RWPE2 (cell line): ENCODE data around the gene SORL1.

Experiments
- ATAC-seq: fragments of 200-7000 bp; cut with Tn5 transposase; 3 replicates; pipeline ENCODE4 v1.9.1; 2021; ENCODE audit warnings: low read depth
- DNase-seq: peaks from one replicate; pipeline ENCODE4 v3.0.0-alpha.2; 2020; ENCODE audit warnings: low spot score
- H3K27ac ChIP-seq: fragments of 450-650 bp; 2 replicates; pipeline ENCODE4 v1.5.1; 2017; ENCODE audit warnings: mild to moderate bottlenecking; ENCODE audit not compliant: poor library complexity, severe bottlenecking
- H3K27me3 ChIP-seq: fragments of 250-450 bp; sonication (Bioruptor Pico); 2 replicates; pipeline ENCODE4 v1.5.1; 2021; ENCODE audit warnings: mild to moderate bottlenecking, moderate library complexity; ENCODE audit not compliant: insufficient read depth, poor library complexity, severe bottlenecking
- H3K36me3 ChIP-seq: fragments of 250-450 bp; sonication (Bioruptor Pico); 2 replicates; pipeline ENCODE4 v1.5.1; 2020; ENCODE audit warnings: low read depth, mild to moderate bottlenecking, moderate library complexity
- H3K4me1 ChIP-seq: fragments of 250-450 bp; sonication (Bioruptor Pico); 2 replicates; pipeline ENCODE4 v1.5.1; 2021; ENCODE audit warnings: mild to moderate bottlenecking, moderate library complexity; ENCODE audit not compliant: insufficient read depth, poor library complexity, severe bottlenecking
- H3K4me3 ChIP-seq: fragments of 250-450 bp; sonication (Bioruptor Pico); 2 replicates; pipeline ENCODE4 v1.5.1; 2021; ENCODE audit warnings: mild to moderate bottlenecking, moderate library complexity; ENCODE audit not compliant: severe bottlenecking
- H3K9me3 ChIP-seq: fragments of 250-450 bp; sonication (Bioruptor Pico); 2 replicates; pipeline ENCODE4 v1.5.1; 2021; ENCODE audit warnings: mild to moderate bottlenecking, moderate library complexity; ENCODE audit not compliant: severe bottlenecking
- TF ChIP-seq, protein P1 (sequence below): fragments of 450-650 bp; IDR thresholded peaks from one replicate; pipeline ENCODE4 v1.5.1; 2017; ENCODE audit warnings: mild to moderate bottlenecking, moderate library complexity; ENCODE audit not compliant: poor library complexity, severe bottlenecking

The SORL1 gene

DNA sequence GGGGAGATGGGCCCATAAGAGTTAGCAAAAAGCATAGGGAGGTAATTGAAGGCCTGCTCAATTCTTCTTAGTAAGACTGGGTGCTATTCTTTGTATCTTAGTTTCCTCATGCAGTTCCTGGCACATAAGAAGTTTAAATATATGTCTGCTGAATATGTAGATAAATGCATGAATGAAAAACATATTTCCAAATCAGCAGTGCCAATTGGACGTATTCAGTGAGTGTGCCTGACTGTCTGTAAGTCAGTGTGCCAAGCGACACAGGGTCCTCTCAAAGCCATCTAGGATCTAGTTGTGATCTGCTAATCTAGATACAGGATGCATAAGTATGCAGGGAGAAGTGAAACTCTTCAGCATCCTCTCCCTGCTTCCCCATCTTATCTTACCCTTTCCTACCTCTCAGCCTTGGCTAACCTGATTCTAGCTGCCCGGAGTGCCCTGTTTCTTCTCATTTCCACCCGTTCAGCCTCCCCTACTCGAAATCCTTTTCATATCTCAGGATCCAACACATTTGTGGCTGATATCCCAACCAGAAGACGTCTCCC is 91.8 kb downstream of the SORL1 start:
- ATAC-seq (no peak), DNase-seq (no peak)
- Histone ChIP-seq H3K4me3 (no peak overlapping the region), H3K27ac (no peak overlapping the region), H3K9me3 (no peaks in the 10 kb centered on the region), H3K36me3 (no peaks in the 10 kb centered on the region), H3K4me1 (peaks cover 19% of the 10 kb centered on the region), H3K27me3 (no peaks in the 10 kb centered on the region)
- TF ChIP-seq, protein P1, sequence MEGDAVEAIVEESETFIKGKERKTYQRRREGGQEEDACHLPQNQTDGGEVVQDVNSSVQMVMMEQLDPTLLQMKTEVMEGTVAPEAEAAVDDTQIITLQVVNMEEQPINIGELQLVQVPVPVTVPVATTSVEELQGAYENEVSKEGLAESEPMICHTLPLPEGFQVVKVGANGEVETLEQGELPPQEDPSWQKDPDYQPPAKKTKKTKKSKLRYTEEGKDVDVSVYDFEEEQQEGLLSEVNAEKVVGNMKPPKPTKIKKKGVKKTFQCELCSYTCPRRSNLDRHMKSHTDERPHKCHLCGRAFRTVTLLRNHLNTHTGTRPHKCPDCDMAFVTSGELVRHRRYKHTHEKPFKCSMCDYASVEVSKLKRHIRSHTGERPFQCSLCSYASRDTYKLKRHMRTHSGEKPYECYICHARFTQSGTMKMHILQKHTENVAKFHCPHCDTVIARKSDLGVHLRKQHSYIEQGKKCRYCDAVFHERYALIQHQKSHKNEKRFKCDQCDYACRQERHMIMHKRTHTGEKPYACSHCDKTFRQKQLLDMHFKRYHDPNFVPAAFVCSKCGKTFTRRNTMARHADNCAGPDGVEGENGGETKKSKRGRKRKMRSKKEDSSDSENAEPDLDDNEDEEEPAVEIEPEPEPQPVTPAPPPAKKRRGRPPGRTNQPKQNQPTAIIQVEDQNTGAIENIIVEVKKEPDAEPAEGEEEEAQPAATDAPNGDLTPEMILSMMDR: no peak

DNA sequence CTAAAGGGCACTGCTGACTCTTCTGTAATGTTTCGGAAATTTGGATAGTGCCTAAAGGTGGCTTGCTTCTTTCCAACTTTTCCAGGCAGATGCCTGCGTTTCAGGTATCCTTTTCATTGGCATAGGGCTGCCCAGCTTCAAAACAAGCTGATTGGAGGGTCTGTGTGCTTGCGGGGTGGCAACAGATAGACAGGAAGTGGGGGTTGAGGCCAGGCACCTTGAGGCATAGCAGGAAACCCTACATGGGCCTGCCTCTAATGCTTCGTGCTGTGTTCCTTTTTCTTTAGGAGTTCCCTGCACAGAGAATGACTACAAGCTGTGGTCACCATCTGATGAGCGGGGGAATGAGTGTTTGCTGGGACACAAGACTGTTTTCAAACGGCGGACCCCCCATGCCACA is 92.8 kb downstream of the SORL1 start:
- ATAC-seq (no peak), DNase-seq (no peak)
- no peak overlapping the region for H3K27ac ChIP-seq
- TF ChIP-seq, protein P1: no peak
- H3K27me3 ChIP-seq: no peaks in the 10 kb centered on the region
- no peaks in the 10 kb centered on the region for H3K9me3 ChIP-seq
- no peaks in the 10 kb centered on the region for H3K36me3 ChIP-seq
- H3K4me3 ChIP-seq: no peak overlapping the region
- H3K4me1 ChIP-seq: peaks cover 14% of the 10 kb centered on the region

DNA sequence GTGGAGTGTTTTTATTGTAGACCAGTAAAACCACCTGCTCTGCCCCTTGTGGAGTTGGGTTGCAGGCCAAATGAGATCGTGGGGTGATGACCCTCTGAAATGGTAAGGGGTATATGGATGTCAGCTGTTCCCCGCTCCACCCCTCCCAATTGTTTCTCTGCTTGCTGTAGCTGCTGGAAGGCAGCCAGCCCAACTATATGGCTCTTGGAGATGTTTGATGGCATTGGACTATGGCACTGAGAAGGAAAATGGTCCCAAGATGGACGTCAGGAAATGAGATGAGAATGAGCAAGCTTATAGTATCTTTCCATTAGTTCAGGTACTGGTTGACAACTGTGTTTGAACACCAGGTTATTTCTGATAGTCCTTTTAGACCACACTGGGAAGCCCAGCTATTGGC is 95.5 kb downstream of the SORL1 start:
- ATAC-seq (no peak), DNase-seq (no peak)
- TF ChIP-seq, protein P1: no peak
- Histone ChIP-seq H3K36me3 (0 out of 2 replicates have a peak, but pooled peaks cover 5% of the 10 kb centered on the region), H3K4me3 (no peak overlapping the region), H3K4me1 (peaks cover 16% of the 10 kb centered on the region), H3K9me3 (no peaks in the 10 kb centered on the region), H3K27me3 (no peaks in the 10 kb centered on the region), H3K27ac (no peak overlapping the region)

DNA sequence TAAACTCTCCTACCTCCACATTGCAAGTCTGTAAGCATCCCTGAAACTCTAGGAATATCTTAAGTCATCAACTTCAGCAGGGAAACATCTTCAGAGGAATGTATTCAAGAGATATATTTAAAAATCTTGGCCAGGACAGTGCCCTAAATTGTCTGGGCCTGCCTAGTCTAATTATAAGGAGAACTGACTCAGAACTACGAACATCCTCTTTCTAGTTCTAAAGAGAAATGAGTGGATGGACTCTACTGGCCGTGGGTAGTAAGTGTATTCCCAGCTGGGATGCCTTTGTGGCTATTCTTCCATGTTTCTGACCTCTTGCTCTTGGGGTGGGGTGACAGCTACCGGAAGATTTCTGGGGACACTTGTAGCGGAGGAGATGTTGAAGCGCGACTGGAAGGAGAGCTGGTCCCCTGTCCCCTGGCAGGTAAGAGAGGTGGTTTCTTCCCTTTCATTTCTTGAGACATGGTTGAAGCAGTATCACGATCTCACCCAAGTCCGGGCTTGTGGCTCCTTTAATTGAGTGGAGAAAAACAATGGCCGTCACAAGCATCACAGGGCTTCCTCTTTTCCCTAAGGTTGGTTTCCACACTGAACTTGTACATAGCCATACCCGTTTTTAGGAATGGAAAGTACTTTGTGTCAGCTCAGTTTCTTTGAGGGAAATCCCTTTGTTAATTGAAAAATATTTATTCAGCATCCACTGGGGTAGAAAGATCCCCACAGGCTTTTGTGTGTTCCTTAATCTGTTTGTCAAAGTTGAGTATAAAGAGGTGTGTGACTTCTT is 98.3 kb downstream of the SORL1 start:
- Histone ChIP-seq H3K27me3 (no peaks in the 10 kb centered on the region), H3K36me3 (peaks cover 19% of the 10 kb centered on the region), H3K4me1 (peaks cover 23% of the 10 kb centered on the region), H3K4me3 (peak overlapping the region; percentile 20), H3K9me3 (no peaks in the 10 kb centered on the region), H3K27ac (peak overlapping the region; percentile 61)
- no peak for DNase-seq
- ATAC-seq: peak; percentile 86
- TF ChIP-seq, protein P1: no peak

DNA sequence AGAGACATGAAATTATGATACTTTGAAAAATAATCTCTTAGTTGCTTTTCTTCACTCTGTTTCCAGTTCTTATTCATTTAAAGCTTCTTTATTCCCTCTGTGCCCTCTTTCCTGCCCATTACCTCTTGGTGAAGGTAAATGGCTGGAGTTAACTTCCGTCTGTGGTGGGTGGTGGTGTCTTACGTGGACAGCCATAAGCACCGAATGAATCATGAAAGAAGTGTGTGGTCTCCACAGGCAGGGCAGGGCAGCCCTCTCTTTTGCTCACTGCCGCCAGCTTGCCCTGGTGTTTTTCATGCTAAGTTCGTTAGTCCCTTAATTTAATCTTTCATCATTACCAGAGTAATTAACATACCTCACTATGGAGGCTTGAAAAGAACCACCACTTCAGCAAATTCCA is 99.3 kb downstream of the SORL1 start:
- Histone ChIP-seq H3K27ac (peak overlapping the region; percentile 61), H3K27me3 (no peaks in the 10 kb centered on the region), H3K36me3 (peaks cover 24% of the 10 kb centered on the region), H3K4me1 (peaks cover 23% of the 10 kb centered on the region), H3K9me3 (no peaks in the 10 kb centered on the region), H3K4me3 (peak overlapping the region; percentile 20)
- ATAC-seq (no peak), DNase-seq (no peak)
- TF ChIP-seq, protein P1: no peak
